Measurements from ENCODE around the gene FEM1C. TPM values are rescaled to one million over a fixed set of nuclear protein-coding genes. Genes with fewer than 3 reads are reported as not detected.

FEM1C gene
- total RNA-seq, 4 donors from 2014 or later = 5.8 to 46.0 (median 40.0) TPM

- in situ Hi-C loops (cut with MboI; ENCODE audit: low pct_ligation_motif_present in 1 of 4, low pct_unique_long_range_greater_than_20kb in 1 of 4, low sequenced_read_pairs in 3 of 4) = no loop called here
- Histone ChIP-seq H3K9me3 (no peaks in the 10 kb centered on the region), H3K4me3 (no peak overlapping the region), H3K27ac (no peak overlapping the region), H3K27me3 (no peaks in the 10 kb centered on the region), H3K36me3 (no peaks in the 10 kb centered on the region), H3K4me1 (no peaks in the 10 kb centered on the region)
- intact Hi-C loops (cut with DNase I; ENCODE audit: low total_unique reads) = loop anchor here (1.0 kb wide), 1 partner anchor 14 kb away; no protein-coding TSS in a partner anchor
- TF ChIP-seq CTCF (IDR thresholded peaks at IDR 0.05) = no peak
- TF ChIP-seq POLR2AphosphoS5 (IDR thresholded peaks at IDR 0.05) = no peak
- no peak for TF ChIP-seq EP300 (IDR thresholded peaks at IDR 0.05; ENCODE audit: low read depth)
- no peak for TF ChIP-seq POLR2A (IDR thresholded peaks at IDR 0.05)
- DNase-seq = no peak
Measured at GRCh38 chr5:115500225-115500624, 44.4 kb downstream of the FEM1C start.

GRCh38 chr5:115496936-115497576 is 47.5 kb downstream of the FEM1C start:
- no peaks in the 10 kb centered on the region for H3K36me3 ChIP-seq
- intact Hi-C loops (cut with DNase I; ENCODE audit: low total_unique reads) = no loop called here
- H3K27ac ChIP-seq = no peak overlapping the region
- WGBS, 2 donors (ENCODE audit: low coverage in 1 of 2) = 74 to 83% methylated on average over 2 to 5 of the region's 5 CpGs
- no peak overlapping the region for H3K4me3 ChIP-seq
- no peaks in the 10 kb centered on the region for H3K9me3 ChIP-seq
- DNase-seq = no peak
- H3K27me3 ChIP-seq = no peaks in the 10 kb centered on the region
- no peaks in the 10 kb centered on the region for H3K4me1 ChIP-seq
- in situ Hi-C loops (cut with MboI; ENCODE audit: low pct_ligation_motif_present in 1 of 4, low pct_unique_long_range_greater_than_20kb in 1 of 4, low sequenced_read_pairs in 3 of 4) = no loop called here
- TF ChIP-seq EP300 (IDR thresholded peaks at IDR 0.05; ENCODE audit: low read depth) = no peak
- TF ChIP-seq POLR2AphosphoS5 (IDR thresholded peaks at IDR 0.05) = no peak
- TF ChIP-seq CTCF (IDR thresholded peaks at IDR 0.05) = no peak

- no peak for TF ChIP-seq EP300 (IDR thresholded peaks at IDR 0.05; ENCODE audit: low read depth)
- TF ChIP-seq POLR2AphosphoS5 (IDR thresholded peaks at IDR 0.05) = no peak
- no peaks in the 10 kb centered on the region for H3K9me3 ChIP-seq
- no peak for DNase-seq
- intact Hi-C loops (cut with DNase I; ENCODE audit: low total_unique reads) = no loop called here
- no peaks in the 10 kb centered on the region for H3K27me3 ChIP-seq
- no peaks in the 10 kb centered on the region for H3K36me3 ChIP-seq
- WGBS, 2 donors (ENCODE audit: low coverage in 1 of 2) = 64 to 74% methylated on average over 6 of the region's 6 CpGs
- in situ Hi-C loops (cut with MboI; ENCODE audit: low pct_ligation_motif_present in 1 of 4, low pct_unique_long_range_greater_than_20kb in 1 of 4, low sequenced_read_pairs in 3 of 4) = no loop called here
- H3K27ac ChIP-seq = no peak overlapping the region
- no peak overlapping the region for H3K4me3 ChIP-seq
- no peaks in the 10 kb centered on the region for H3K4me1 ChIP-seq
Measured at GRCh38 chr5:115494570-115495289, 49.8 kb downstream of the FEM1C start.

GRCh38 chr5:115490596-115490995 is 54.0 kb downstream of the FEM1C start:
- no peaks in the 10 kb centered on the region for H3K9me3 ChIP-seq
- 86 to 98% methylated on average over 1 to 2 of the region's 2 CpGs for WGBS, 2 donors (ENCODE audit: low coverage in 1 of 2)
- no peak overlapping the region for H3K27ac ChIP-seq
- H3K36me3 ChIP-seq = no peaks in the 10 kb centered on the region
- intact Hi-C loops (cut with DNase I; ENCODE audit: low total_unique reads) = no loop called here
- H3K4me3 ChIP-seq = no peak overlapping the region
- TF ChIP-seq CTCF (IDR thresholded peaks at IDR 0.05) (no peak), POLR2AphosphoS5 (IDR thresholded peaks at IDR 0.05) (no peak), POLR2A (IDR thresholded peaks at IDR 0.05) (no peak), EP300 (IDR thresholded peaks at IDR 0.05; ENCODE audit: low read depth) (no peak)
- peaks cover 0 to 7% (median 3%) of the 10 kb centered on the region in 4 donors for H3K4me1 ChIP-seq
- H3K27me3 ChIP-seq = no peaks in the 10 kb centered on the region
- DNase-seq = no peak
- in situ Hi-C loops (cut with MboI; ENCODE audit: low pct_ligation_motif_present in 1 of 4, low pct_unique_long_range_greater_than_20kb in 1 of 4, low sequenced_read_pairs in 3 of 4) = no loop called here
